ENCODE measurements around the gene CNPY4. TPM values are rescaled to one million over a fixed set of nuclear protein-coding genes. Genes with fewer than 3 reads are reported as not detected.

CNPY4 gene
- total RNA-seq, 1 donor, result 25.0 TPM

DNA sequence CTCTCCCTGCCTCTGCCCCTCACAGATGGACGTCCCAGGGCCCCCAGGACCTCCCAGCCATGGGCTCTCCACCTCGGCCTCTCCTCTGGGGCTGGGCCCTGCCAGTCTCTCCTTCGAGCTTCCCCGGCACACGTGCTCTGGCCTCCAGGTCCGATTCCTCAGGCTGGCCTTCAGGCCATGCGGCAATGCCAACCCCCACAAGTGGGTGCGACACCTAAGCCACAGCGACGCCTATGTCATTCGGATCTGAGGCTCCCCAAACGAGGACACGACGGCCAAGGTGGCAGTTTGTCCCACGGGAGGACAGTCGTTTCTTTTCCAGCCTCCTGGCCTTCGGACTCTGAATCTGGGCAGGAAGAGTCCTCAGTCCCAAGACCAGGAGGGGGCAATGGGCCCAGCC is 12.8 kb upstream of the CNPY4 start:
- Histone ChIP-seq H3K4me3 (ENCODE audit: insufficient read depth, low read length) (no peak overlapping the region), H3K79me2 (ENCODE audit: insufficient read depth, low read length) (peaks cover 2% of the 10 kb centered on the region), H3K4me1 (ENCODE audit: insufficient read depth, low read length) (peaks cover 13% of the 10 kb centered on the region), H3K9me3 (ENCODE audit: low read depth, low read length) (no peaks in the 10 kb centered on the region), H3K27ac (ENCODE audit: low read depth, low read length) (no peak overlapping the region), H3K4me2 (ENCODE audit: insufficient read depth, low read length) (no peak overlapping the region), H3K36me3 (ENCODE audit: insufficient read depth, low read length) (peaks cover 56% of the 10 kb centered on the region), H4K20me1 (ENCODE audit: insufficient read depth, low read length) (no peaks in the 10 kb centered on the region), H3K27me3 (ENCODE audit: insufficient read depth, low read length) (no peaks in the 10 kb centered on the region), H2AFZ (ENCODE audit: low read length) (no peak overlapping the region)
- no peak for DNase-seq (ENCODE audit: insufficient read length, low spot score, missing footprints)
- TF ChIP-seq, protein P1, sequence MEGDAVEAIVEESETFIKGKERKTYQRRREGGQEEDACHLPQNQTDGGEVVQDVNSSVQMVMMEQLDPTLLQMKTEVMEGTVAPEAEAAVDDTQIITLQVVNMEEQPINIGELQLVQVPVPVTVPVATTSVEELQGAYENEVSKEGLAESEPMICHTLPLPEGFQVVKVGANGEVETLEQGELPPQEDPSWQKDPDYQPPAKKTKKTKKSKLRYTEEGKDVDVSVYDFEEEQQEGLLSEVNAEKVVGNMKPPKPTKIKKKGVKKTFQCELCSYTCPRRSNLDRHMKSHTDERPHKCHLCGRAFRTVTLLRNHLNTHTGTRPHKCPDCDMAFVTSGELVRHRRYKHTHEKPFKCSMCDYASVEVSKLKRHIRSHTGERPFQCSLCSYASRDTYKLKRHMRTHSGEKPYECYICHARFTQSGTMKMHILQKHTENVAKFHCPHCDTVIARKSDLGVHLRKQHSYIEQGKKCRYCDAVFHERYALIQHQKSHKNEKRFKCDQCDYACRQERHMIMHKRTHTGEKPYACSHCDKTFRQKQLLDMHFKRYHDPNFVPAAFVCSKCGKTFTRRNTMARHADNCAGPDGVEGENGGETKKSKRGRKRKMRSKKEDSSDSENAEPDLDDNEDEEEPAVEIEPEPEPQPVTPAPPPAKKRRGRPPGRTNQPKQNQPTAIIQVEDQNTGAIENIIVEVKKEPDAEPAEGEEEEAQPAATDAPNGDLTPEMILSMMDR (IDR thresholded peaks at IDR 0.05; ENCODE audit: extremely low read depth, low read depth, low read length), result no peak

DNA sequence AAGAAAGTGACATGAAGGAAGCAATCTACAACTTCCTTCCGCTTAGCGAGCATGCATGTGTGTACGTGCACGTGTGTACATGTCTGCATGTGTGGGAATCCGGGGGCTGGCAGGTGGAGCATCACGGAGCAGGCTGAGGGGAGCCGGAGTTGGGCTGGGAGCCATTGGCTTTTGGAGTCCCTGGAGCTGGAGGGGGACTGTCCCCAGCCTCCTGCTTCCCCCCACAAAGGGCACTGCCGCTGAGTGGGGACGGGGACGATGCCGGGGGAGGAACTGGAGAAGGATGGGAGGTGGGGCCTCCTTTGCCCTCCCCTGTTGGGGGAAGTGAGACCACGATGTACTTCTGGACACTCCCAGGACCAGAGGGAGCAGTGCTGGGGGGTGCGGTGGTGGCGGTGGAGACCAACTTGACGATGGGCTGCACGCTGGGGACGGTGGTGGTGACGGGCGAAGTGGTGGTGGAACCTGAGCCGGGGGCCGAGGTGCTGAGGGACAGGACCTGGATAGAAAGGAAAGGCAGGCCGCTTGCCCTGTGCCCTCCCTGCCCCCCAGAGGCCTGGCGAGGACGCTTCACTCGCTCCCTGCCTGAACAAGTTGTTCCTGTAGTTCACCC is 12.2 kb upstream of the CNPY4 start:
- Histone ChIP-seq H3K4me1 (ENCODE audit: insufficient read depth, low read length) (peaks cover 13% of the 10 kb centered on the region), H3K9me3 (ENCODE audit: low read depth, low read length) (no peaks in the 10 kb centered on the region), H2AFZ (ENCODE audit: low read length) (no peak overlapping the region), H3K79me2 (ENCODE audit: insufficient read depth, low read length) (peaks cover 2% of the 10 kb centered on the region), H3K27ac (ENCODE audit: low read depth, low read length) (no peak overlapping the region), H3K4me2 (ENCODE audit: insufficient read depth, low read length) (no peak overlapping the region), H4K20me1 (ENCODE audit: insufficient read depth, low read length) (no peaks in the 10 kb centered on the region), H3K27me3 (ENCODE audit: insufficient read depth, low read length) (no peaks in the 10 kb centered on the region), H3K36me3 (ENCODE audit: insufficient read depth, low read length) (peaks cover 57% of the 10 kb centered on the region), H3K4me3 (ENCODE audit: insufficient read depth, low read length) (no peak overlapping the region)
- TF ChIP-seq, protein P1 (IDR thresholded peaks at IDR 0.05; ENCODE audit: extremely low read depth, low read depth, low read length), result no peak
- DNase-seq (ENCODE audit: insufficient read length, low spot score, missing footprints), result no peak

DNA sequence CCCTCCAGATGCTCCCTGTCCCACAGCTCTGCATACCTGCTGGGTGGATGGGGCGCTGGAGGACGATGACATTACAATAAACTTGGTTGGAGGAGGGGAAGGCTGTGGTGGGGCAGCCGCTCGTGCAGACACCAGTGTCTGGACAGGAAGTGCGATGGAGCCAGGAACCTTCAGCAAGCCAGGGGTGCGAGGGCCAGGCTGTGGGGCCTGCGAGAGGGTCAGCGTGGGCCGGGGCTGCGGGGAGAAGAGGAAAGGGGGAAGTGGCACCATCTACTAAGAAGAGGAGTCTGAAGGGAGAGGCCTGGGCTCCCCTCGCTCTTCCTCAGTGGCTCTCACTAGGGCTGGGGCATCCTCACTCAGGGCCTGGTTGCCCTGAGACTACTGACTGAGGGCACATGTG is 11.5 kb upstream of the CNPY4 start:
- Histone ChIP-seq H2AFZ (ENCODE audit: low read length) (no peak overlapping the region), H3K27me3 (ENCODE audit: insufficient read depth, low read length) (no peaks in the 10 kb centered on the region), H3K27ac (ENCODE audit: low read depth, low read length) (no peak overlapping the region), H3K79me2 (ENCODE audit: insufficient read depth, low read length) (no peaks in the 10 kb centered on the region), H4K20me1 (ENCODE audit: insufficient read depth, low read length) (no peaks in the 10 kb centered on the region), H3K9me3 (ENCODE audit: low read depth, low read length) (no peaks in the 10 kb centered on the region), H3K4me2 (ENCODE audit: insufficient read depth, low read length) (no peak overlapping the region), H3K4me1 (ENCODE audit: insufficient read depth, low read length) (peaks cover 7% of the 10 kb centered on the region), H3K4me3 (ENCODE audit: insufficient read depth, low read length) (no peak overlapping the region), H3K36me3 (ENCODE audit: insufficient read depth, low read length) (peaks cover 60% of the 10 kb centered on the region)
- no peak for DNase-seq (ENCODE audit: insufficient read length, low spot score, missing footprints)
- TF ChIP-seq, protein P1 (IDR thresholded peaks at IDR 0.05; ENCODE audit: extremely low read depth, low read depth, low read length), result no peak

DNA sequence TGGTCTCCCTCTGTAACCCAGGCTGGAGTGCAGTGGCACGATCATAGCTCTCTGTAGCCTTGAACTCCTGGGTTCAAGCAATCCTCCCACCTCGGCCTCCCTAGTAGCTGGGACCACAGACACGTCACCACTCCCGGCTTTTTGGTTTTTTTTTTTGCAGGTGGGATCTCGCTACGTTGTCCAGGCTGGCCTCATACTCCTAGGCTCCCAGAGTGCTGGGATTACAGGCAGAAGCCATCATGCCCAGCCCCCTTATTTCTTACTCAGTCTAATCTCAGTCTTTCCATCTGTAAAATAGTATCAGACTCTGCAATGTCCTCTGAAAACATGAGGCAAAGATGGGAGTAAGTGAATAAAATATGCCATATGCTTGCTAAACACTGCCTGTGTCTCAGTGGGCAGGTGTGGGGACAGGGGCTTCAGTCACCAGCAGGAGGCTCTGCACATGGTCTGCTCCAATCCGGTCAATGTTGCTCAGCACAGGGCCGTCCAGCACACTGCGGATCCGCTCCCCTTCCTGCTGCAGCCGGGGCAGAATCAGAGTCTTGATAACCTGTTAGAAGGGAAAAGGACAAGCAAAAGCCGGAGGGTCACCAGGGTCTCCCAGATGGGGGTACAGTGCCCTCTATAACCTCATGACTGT is 9.8 kb upstream of the CNPY4 start:
- Histone ChIP-seq H3K4me2 (ENCODE audit: insufficient read depth, low read length) (no peak overlapping the region), H3K4me1 (ENCODE audit: insufficient read depth, low read length) (no peaks in the 10 kb centered on the region), H4K20me1 (ENCODE audit: insufficient read depth, low read length) (no peaks in the 10 kb centered on the region), H3K36me3 (ENCODE audit: insufficient read depth, low read length) (peaks cover 66% of the 10 kb centered on the region), H3K79me2 (ENCODE audit: insufficient read depth, low read length) (no peaks in the 10 kb centered on the region), H3K27me3 (ENCODE audit: insufficient read depth, low read length) (no peaks in the 10 kb centered on the region), H3K27ac (ENCODE audit: low read depth, low read length) (no peak overlapping the region), H3K9me3 (ENCODE audit: low read depth, low read length) (no peaks in the 10 kb centered on the region), H3K4me3 (ENCODE audit: insufficient read depth, low read length) (no peak overlapping the region), H2AFZ (ENCODE audit: low read length) (no peak overlapping the region)
- TF ChIP-seq, protein P1 (IDR thresholded peaks at IDR 0.05; ENCODE audit: extremely low read depth, low read depth, low read length), result no peak
- DNase-seq (ENCODE audit: insufficient read length, low spot score, missing footprints), result no peak

All from osteoblast (primary cell).